GM12892 (cell line): Measurements from ENCODE around the gene UGT1A8.

ENCODE experiments used
- POLR2A ChIP-seq: IDR thresholded peaks from 2 replicates; pipeline ENCODE4 v1.6.1; 2011; ENCODE audit warnings: low read depth, low read length, control low read depth
- POLR2AphosphoS5 ChIP-seq: IDR thresholded peaks from 2 replicates; pipeline ENCODE4 v1.6.1; 2011; ENCODE audit warnings: low read depth, low read length, control low read depth
- TAF1 ChIP-seq: IDR thresholded peaks from 2 replicates; pipeline ENCODE4 v1.6.1; 2011; ENCODE audit warnings: low read depth, mild to moderate bottlenecking, control low read depth, low read length, borderline replicate concordance

- no peak for TF ChIP-seq POLR2A
- TF ChIP-seq POLR2AphosphoS5 = no peak
- TF ChIP-seq TAF1 = no peak
Observed at GRCh38 chr2:233692648-233693047, 75.2 kb downstream of the UGT1A8 start, which contains the start of gene UGT1A6.
